Central memory CD8-positive, alpha-beta T cell (primary cell): Measurements from ENCODE around the gene PAWR.
"Not testable (repeated sequence)": the region's sequence is repeated elsewhere in the genome, so short reads cannot be mapped to it uniquely, and the experiment has no call there.

Experiments
- ATAC-seq: fragments of 150-1000 bp; cut with Tn5 transposase; replicated peaks from 2 replicates; pipeline ENCODE4 v1.10.0; 2022; ENCODE audit warnings: mild to moderate bottlenecking, moderate FRiP score, moderate number of reproducible peaks; ENCODE audit not compliant: poor library complexity, severe bottlenecking; ENCODE audit errors: extremely low read depth
- DNase-seq, 2 donors: peaks; one replicate each; pipeline ENCODE4 v3.0.0; 2021; ENCODE audit warnings: low spot score in 2 of 2
- H3K27ac Mint-ChIP-seq: one replicate; pipeline ENCODE4 v1.8.0; 2022; ENCODE audit warnings: low read depth, mild to moderate bottlenecking, moderate library complexity, mixed read lengths
- H3K27me3 Mint-ChIP-seq: one replicate; pipeline ENCODE4 v1.8.0; 2022; ENCODE audit warnings: mixed read lengths
- H3K36me3 Mint-ChIP-seq: one replicate; pipeline ENCODE4 v1.8.0; 2022; ENCODE audit warnings: mild to moderate bottlenecking, moderate library complexity, mixed read lengths; ENCODE audit not compliant: insufficient read depth
- H3K4me1 Mint-ChIP-seq: one replicate; pipeline ENCODE4 v1.8.0; 2022; ENCODE audit warnings: mixed read lengths
- H3K4me3 Mint-ChIP-seq: one replicate; pipeline ENCODE4 v1.8.0; 2022; ENCODE audit warnings: mild to moderate bottlenecking, moderate library complexity, mixed read lengths
- H3K9me3 Mint-ChIP-seq: one replicate; pipeline ENCODE4 v1.8.0; 2022; ENCODE audit warnings: mixed read lengths

Gene PAWR

GRCh38 chr12:79629561-79629960, 61.2 kb downstream of the PAWR start:
- no peaks in the 10 kb centered on the region for H3K9me3 Mint-ChIP-seq
- no peaks in the 10 kb centered on the region for H3K36me3 Mint-ChIP-seq
- no peak overlapping the region for H3K4me3 Mint-ChIP-seq
- H3K27me3 Mint-ChIP-seq: no peaks in the 10 kb centered on the region
- ATAC-seq: no peak
- H3K4me1 Mint-ChIP-seq: no peaks in the 10 kb centered on the region
- no peak for DNase-seq
- H3K27ac Mint-ChIP-seq: no peak overlapping the region

DNA sequence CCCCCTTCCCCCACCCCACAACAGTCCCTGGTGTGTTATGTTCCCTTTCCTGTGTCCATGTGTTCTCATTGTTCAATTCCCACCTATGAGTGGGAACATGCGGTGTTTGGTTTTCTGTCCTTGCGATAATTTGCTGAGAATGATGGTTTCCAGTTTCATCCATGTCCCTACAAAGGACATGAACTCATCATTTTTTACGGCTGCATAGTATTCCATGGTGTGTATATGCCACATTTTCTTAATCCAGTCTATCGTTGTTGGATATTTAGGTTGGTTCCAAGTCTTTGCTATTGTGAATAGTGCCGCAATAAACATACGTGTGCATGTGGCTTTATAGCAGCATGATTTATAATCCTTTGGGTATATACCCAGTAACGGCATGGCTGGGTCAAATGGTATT, 64.0 kb downstream of the PAWR start:
- H3K36me3 Mint-ChIP-seq, H3K9me3 Mint-ChIP-seq, H3K27me3 Mint-ChIP-seq, H3K4me3 Mint-ChIP-seq, H3K4me1 Mint-ChIP-seq, ATAC-seq, H3K27ac Mint-ChIP-seq, DNase-seq: not testable (repeated sequence)

DNA sequence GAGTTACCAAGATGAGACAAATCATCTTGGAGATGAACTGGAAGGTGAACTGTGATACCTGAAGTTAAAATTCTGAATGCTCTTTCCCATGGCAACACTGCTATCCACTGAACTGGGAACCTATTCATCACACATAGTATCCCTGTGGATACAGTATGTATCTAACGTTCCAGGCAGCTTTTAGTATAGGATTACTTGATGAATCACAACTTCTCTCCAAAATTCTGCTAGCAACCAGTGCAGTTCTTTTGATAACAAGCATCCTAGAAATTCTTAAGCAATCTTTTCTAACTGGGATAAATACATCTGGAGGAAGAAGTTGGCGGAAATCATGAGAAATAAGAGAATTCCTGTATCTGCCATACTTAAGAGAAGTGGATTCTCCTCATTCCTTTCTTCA, 66.4 kb downstream of the PAWR start:
- ATAC-seq (no peak), DNase-seq (no peak)
- Mint-ChIP-seq H3K4me3 (no peak overlapping the region), H3K4me1 (no peaks in the 10 kb centered on the region), H3K27ac (no peak overlapping the region), H3K27me3 (no peaks in the 10 kb centered on the region), H3K9me3 (no peaks in the 10 kb centered on the region), H3K36me3 (no peaks in the 10 kb centered on the region)

DNA sequence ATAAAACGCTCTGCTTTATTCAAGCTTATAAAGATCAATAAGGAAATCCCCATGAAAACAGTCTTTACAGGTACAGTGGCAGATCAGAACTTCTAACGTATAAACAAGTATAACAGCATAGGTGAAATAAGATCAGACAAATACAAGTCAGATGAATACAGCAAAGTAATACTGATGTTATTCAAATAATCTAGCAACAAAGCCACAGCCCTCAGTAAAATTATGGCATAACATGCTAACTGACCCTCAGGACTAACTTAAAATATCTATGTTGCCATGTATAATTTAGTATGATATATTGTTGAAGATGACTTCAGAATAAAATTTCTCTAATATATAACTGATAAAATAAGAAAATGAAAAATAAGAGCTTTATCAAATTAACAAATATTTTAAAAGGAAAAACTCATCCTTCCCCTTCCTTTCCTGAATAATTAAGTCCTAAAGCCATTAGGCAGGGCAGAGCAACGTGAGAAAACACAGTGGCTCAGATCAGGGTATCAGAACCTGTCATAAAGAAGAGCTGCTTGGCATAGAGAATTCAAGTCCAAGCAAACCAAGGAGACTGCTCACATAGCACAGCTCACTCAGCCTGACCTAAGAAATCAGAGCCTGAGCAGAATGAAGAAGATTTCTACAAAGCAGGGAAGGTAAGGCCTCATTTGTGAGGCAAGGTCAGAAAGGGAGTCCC, 70.7 kb downstream of the PAWR start:
- no peak overlapping the region for H3K4me3 Mint-ChIP-seq
- no peaks in the 10 kb centered on the region for H3K9me3 Mint-ChIP-seq
- H3K36me3 Mint-ChIP-seq: no peaks in the 10 kb centered on the region
- DNase-seq: no peak
- no peak overlapping the region for H3K27ac Mint-ChIP-seq
- H3K27me3 Mint-ChIP-seq: no peaks in the 10 kb centered on the region
- no peaks in the 10 kb centered on the region for H3K4me1 Mint-ChIP-seq
- no peak for ATAC-seq

DNA sequence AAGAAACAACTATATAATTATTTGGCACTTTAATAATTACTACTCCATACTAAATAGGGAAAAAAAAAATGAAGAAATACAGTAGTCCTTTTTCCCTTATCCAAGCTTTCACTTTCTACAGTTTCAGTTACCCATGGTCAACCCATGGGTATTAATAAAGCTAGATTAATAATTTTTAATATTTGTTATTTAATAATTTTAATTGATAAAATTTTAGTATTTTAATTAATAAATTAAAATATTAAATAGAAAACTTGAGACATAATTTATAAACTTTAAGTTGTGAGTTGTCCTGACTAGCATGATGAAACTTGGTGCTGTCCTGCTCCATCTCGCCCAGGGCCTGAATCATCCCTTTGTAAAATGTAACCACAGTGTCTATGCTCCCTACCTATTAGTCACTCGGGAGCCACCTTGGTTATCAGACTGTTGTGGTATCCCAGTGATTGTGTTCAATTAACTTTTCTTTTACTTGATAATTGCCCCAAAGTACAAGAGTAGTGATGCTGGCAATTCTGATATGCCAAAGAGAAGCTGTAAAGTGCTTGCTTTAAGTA, 71.8 kb downstream of the PAWR start:
- Mint-ChIP-seq H3K4me1 (no peaks in the 10 kb centered on the region), H3K9me3 (no peaks in the 10 kb centered on the region), H3K27me3 (no peaks in the 10 kb centered on the region), H3K27ac (no peak overlapping the region), H3K4me3 (no peak overlapping the region), H3K36me3 (no peaks in the 10 kb centered on the region)
- DNase-seq (no peak), ATAC-seq (no peak)

DNA sequence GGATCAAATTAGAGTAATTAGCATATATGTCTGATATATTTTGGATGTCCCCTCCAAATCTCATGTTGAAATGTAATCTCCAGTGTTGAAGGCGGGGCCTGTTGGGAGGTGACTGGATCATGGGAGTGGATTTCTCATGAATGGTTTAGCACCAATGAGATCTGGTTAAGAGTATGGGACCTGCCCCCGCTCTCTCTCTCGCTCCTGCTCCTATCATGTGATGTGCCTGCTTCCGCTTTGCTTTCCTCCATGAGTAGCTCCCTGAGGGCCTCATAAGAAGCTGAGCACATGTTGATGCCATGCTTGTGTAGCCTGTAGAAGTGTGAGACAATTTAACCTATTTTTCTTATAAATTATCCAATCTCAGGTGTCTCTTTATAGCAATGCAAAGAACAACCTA, 73.1 kb downstream of the PAWR start:
- Mint-ChIP-seq H3K27me3 (no peaks in the 10 kb centered on the region), H3K36me3 (no peaks in the 10 kb centered on the region), H3K4me3 (no peak overlapping the region), H3K9me3 (no peaks in the 10 kb centered on the region), H3K27ac (no peak overlapping the region), H3K4me1 (no peaks in the 10 kb centered on the region)
- ATAC-seq: no peak
- no peak for DNase-seq

GRCh38 chr12:79615596-79616560, 74.9 kb downstream of the PAWR start:
- no peak overlapping the region for H3K4me3 Mint-ChIP-seq
- no peak overlapping the region for H3K27ac Mint-ChIP-seq
- DNase-seq (no peak), ATAC-seq (no peak)
- no peaks in the 10 kb centered on the region for H3K4me1 Mint-ChIP-seq
- no peaks in the 10 kb centered on the region for H3K9me3 Mint-ChIP-seq
- no peaks in the 10 kb centered on the region for H3K27me3 Mint-ChIP-seq
- no peaks in the 10 kb centered on the region for H3K36me3 Mint-ChIP-seq

GRCh38 chr12:79614730-79615129, 76.0 kb downstream of the PAWR start:
- ATAC-seq (no peak), DNase-seq (no peak)
- no peaks in the 10 kb centered on the region for H3K27me3 Mint-ChIP-seq
- no peaks in the 10 kb centered on the region for H3K9me3 Mint-ChIP-seq
- H3K4me1 Mint-ChIP-seq: no peaks in the 10 kb centered on the region
- no peak overlapping the region for H3K4me3 Mint-ChIP-seq
- no peaks in the 10 kb centered on the region for H3K36me3 Mint-ChIP-seq
- H3K27ac Mint-ChIP-seq: no peak overlapping the region

- no peak for DNase-seq
- Mint-ChIP-seq H3K27me3 (no peaks in the 10 kb centered on the region), H3K9me3 (no peaks in the 10 kb centered on the region), H3K4me1 (no peaks in the 10 kb centered on the region), H3K4me3 (no peak overlapping the region), H3K27ac (no peak overlapping the region), H3K36me3 (no peaks in the 10 kb centered on the region)
- no peak for ATAC-seq
These were observed 88.9 kb downstream of the PAWR start for GRCh38 chr12:79601908-79602307.

- DNase-seq (no peak), ATAC-seq (no peak)
- no peaks in the 10 kb centered on the region for H3K27me3 Mint-ChIP-seq
- H3K9me3 Mint-ChIP-seq: no peaks in the 10 kb centered on the region
- H3K4me1 Mint-ChIP-seq: no peaks in the 10 kb centered on the region
- no peak overlapping the region for H3K4me3 Mint-ChIP-seq
- H3K36me3 Mint-ChIP-seq: no peaks in the 10 kb centered on the region
- no peak overlapping the region for H3K27ac Mint-ChIP-seq
These were observed 92.9 kb downstream of the PAWR start for GRCh38 chr12:79597910-79598309.

DNA sequence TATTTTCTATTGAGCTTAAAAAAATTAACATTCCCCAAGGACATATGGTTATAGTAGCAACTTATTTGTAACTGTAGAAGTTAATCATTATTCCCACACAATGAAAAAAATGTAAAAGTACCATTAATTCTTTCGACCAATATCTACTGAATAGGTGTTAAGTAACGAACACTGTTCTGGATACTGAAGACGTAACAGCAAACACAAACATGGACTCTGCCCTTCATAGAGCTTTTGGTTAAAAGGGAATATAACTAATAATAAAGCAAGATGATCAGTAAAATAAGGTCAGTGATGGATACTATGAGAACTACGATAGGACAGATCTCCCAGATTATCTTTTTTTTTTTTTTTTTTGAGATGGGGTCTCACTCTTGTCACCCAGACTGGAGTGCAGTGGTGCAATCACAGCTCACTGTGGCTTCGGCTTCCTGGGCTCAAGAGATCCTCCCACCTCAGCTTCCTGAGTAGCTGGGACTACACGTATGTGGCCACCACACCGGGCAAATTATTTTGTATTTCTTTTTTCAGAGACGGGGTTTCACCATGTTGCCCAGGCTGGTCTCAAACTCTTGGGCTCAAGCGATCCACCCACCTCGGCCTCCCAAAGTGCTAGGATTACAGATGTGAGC, 93.9 kb downstream of the PAWR start:
- H3K9me3 Mint-ChIP-seq: no peaks in the 10 kb centered on the region
- no peak for DNase-seq

DNA sequence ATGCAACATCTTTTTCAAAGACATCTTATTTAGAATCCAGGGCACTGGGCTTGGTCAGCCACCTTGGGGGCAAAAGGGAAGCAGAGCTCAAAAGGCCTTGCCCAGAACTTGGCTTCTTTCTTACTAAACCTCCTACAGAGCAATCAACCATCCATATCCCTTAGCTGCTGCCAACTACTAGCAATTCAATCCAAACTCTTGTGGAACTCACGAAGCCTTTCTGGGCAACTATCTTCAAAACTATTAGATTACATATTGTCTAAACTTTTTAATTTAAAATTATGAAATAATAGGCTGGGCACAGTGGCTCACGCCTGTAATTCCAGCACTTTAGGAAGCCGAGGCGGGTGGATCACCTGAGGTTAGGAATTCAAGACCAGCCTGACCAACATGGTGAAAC, 95.5 kb downstream of the PAWR start:
- H3K27me3 Mint-ChIP-seq: no peaks in the 10 kb centered on the region
- DNase-seq (no peak), ATAC-seq (no peak)
- H3K4me1 Mint-ChIP-seq: no peaks in the 10 kb centered on the region
- no peak overlapping the region for H3K4me3 Mint-ChIP-seq
- no peak overlapping the region for H3K27ac Mint-ChIP-seq
- H3K36me3 Mint-ChIP-seq: no peaks in the 10 kb centered on the region
- no peaks in the 10 kb centered on the region for H3K9me3 Mint-ChIP-seq

More for the DNA sequence above, 93.9 kb downstream of the PAWR start:
- no peak overlapping the region for H3K4me3 Mint-ChIP-seq
- ATAC-seq: no peak
- H3K27me3 Mint-ChIP-seq: no peaks in the 10 kb centered on the region
- H3K36me3 Mint-ChIP-seq: no peaks in the 10 kb centered on the region
- H3K27ac Mint-ChIP-seq: no peak overlapping the region
- no peaks in the 10 kb centered on the region for H3K4me1 Mint-ChIP-seq
